Activated B cell treated with CpG ODN at 0.5 μM for 24 hours (primary cell): ENCODE results near the gene C17orf67. TPM values are rescaled to one million over a fixed set of nuclear protein-coding genes. Genes with fewer than 3 reads are reported as not detected.

Experiments
- ATAC-seq: fragments of 200-7000 bp; cut with Tn5 transposase; one replicate; pipeline ENCODE4 v1.10.0; 2021; ENCODE audit warnings: low read depth, mild to moderate bottlenecking, moderate library complexity
- CTCF ChIA-PET: fragments of 350-600 bp; sonication (Branson Sonifier 250); formaldehyde crosslinking; loops from one replicate; lab custom pipeline; 2021; ENCODE audit warnings: antibody characterized with exemption; lab: Charles Lee
- POLR2A ChIA-PET: fragments of 350-600 bp; sonication (Branson Sonifier 250); formaldehyde crosslinking; loops from one replicate; lab custom pipeline; 2021; ENCODE audit warnings: antibody characterized with exemption; lab: Charles Lee
- DNase-seq: peaks from one replicate; pipeline ENCODE4 v3.0.0; 2022
- H3K27ac Mint-ChIP-seq: one replicate; pipeline ENCODE4 v1.8.0; 2020; ENCODE audit warnings: mixed read lengths
- H3K27me3 Mint-ChIP-seq: one replicate; pipeline ENCODE4 v1.8.0; 2021; ENCODE audit warnings: mixed read lengths
- H3K36me3 Mint-ChIP-seq: one replicate; pipeline ENCODE4 v1.8.0; 2021; ENCODE audit warnings: low read depth, mixed read lengths
- H3K4me1 Mint-ChIP-seq: one replicate; pipeline ENCODE4 v1.8.0; 2021; ENCODE audit warnings: mixed read lengths
- H3K4me3 Mint-ChIP-seq: one replicate; pipeline ENCODE4 v1.8.0; 2020; ENCODE audit warnings: mild to moderate bottlenecking, mixed read lengths
- H3K9me3 Mint-ChIP-seq: one replicate; pipeline ENCODE4 v1.8.0; 2020; ENCODE audit warnings: mixed read lengths
- CTCF ChIP-seq: fragments of 200-600 bp; IDR thresholded peaks from one replicate; pipeline ENCODE4 v1.8.0; 2022; ENCODE audit warnings: antibody characterized with exemption, mild to moderate bottlenecking
- intact Hi-C: fragments of 100-400 bp; cut with micrococcal nuclease; formaldehyde crosslinking; loops from one replicate; pipeline ENCODE4 v1.15.1; 2024
- total RNA-seq: library from RNA; stranded (reverse); gene quantifications from 2 replicates; pipeline ENCODE4 v1.2.3, GENCODE V29; 2022

Gene C17orf67
- total RNA-seq, 1 donor from 2014 or later: 4.0 TPM

GRCh38 chr17:56792267-56792666 lies 41.5 kb downstream of the C17orf67 start:
- H3K9me3 Mint-ChIP-seq: no peaks in the 10 kb centered on the region
- H3K27me3 Mint-ChIP-seq: no peaks in the 10 kb centered on the region
- no peak overlapping the region for H3K27ac Mint-ChIP-seq
- TF ChIP-seq CTCF: no peak
- intact Hi-C loops: no loop called here
- DNase-seq (no peak), ATAC-seq (no peak)
- ChIA-PET CTCF (no interaction called here), POLR2A (no interaction called here)
- peaks cover 4% of the 10 kb centered on the region for H3K4me1 Mint-ChIP-seq
- H3K4me3 Mint-ChIP-seq: no peak overlapping the region
- H3K36me3 Mint-ChIP-seq: peaks cover 2% of the 10 kb centered on the region

GRCh38 chr17:56786989-56787482 lies 46.7 kb downstream of the C17orf67 start:
- peaks cover 13% of the 10 kb centered on the region for H3K4me1 Mint-ChIP-seq
- ATAC-seq (peak; percentile 90), DNase-seq (no peak)
- intact Hi-C loops: no loop called here
- no peaks in the 10 kb centered on the region for H3K36me3 Mint-ChIP-seq
- ChIA-PET POLR2A (interaction anchor here (1.4 kb wide), 1 partner anchor 47 kb away, joined by 6 read pairs; the partner anchor contains the start of genes C17orf67 and DGKE), CTCF (interaction anchor here (1.2 kb wide), 1 partner anchor 195 kb away, joined by 4 read pairs; no protein-coding TSS in a partner anchor)
- peak overlapping the region; percentile 19 for H3K4me3 Mint-ChIP-seq
- H3K27ac Mint-ChIP-seq: peak overlapping the region; percentile 66
- TF ChIP-seq CTCF: no peak
- H3K27me3 Mint-ChIP-seq: no peaks in the 10 kb centered on the region
- no peaks in the 10 kb centered on the region for H3K9me3 Mint-ChIP-seq

GRCh38 chr17:56785997-56786680 lies 47.6 kb downstream of the C17orf67 start:
- intact Hi-C loops: no loop called here
- ATAC-seq (no peak), DNase-seq (no peak)
- Mint-ChIP-seq H3K4me3 (no peak overlapping the region), H3K27me3 (peaks cover 8% of the 10 kb centered on the region), H3K27ac (no peak overlapping the region), H3K9me3 (no peaks in the 10 kb centered on the region), H3K4me1 (peaks cover 13% of the 10 kb centered on the region), H3K36me3 (no peaks in the 10 kb centered on the region)
- ChIA-PET CTCF (interaction anchor here (1.2 kb wide), 1 partner anchor 194 kb away, joined by 4 read pairs; no protein-coding TSS in a partner anchor), POLR2A (interaction anchor here (1.4 kb wide), 1 partner anchor 48 kb away, joined by 6 read pairs; the partner anchor contains the start of genes C17orf67 and DGKE)
- TF ChIP-seq CTCF: no peak

GRCh38 chr17:56785405-56785804 lies 48.3 kb downstream of the C17orf67 start:
- no peak overlapping the region for H3K4me3 Mint-ChIP-seq
- POLR2A ChIA-PET: no interaction called here
- peaks cover 11% of the 10 kb centered on the region for H3K27me3 Mint-ChIP-seq
- peaks cover 15% of the 10 kb centered on the region for H3K4me1 Mint-ChIP-seq
- DNase-seq (no peak), ATAC-seq (no peak)
- intact Hi-C loops: no loop called here
- TF ChIP-seq CTCF: no peak
- no peak overlapping the region for H3K27ac Mint-ChIP-seq
- no peaks in the 10 kb centered on the region for H3K9me3 Mint-ChIP-seq
- CTCF ChIA-PET: no interaction called here
- no peaks in the 10 kb centered on the region for H3K36me3 Mint-ChIP-seq

- Mint-ChIP-seq H3K4me3 (no peak overlapping the region), H3K4me1 (peaks cover 19% of the 10 kb centered on the region), H3K27ac (no peak overlapping the region), H3K9me3 (no peaks in the 10 kb centered on the region), H3K36me3 (no peaks in the 10 kb centered on the region), H3K27me3 (peaks cover 22% of the 10 kb centered on the region)
- POLR2A ChIA-PET: no interaction called here
- intact Hi-C loops: no loop called here
- ATAC-seq (no peak), DNase-seq (no peak)
- CTCF ChIA-PET: interaction anchor here (3.4 kb wide), 1 partner anchor 190 kb away, joined by 19 read pairs; the partner anchor contains the start of gene NOG
- no peak for TF ChIP-seq CTCF
Observed at GRCh38 chr17:56782338-56782737, 51.4 kb downstream of the C17orf67 start.
